Right renal pelvis (tissue), 4 donors: ENCODE data around the gene GPR146. TPM values are rescaled to one million over a fixed set of nuclear protein-coding genes. Genes with fewer than 3 reads are reported as not detected.
"Not testable (repeated sequence)": the region's sequence is repeated elsewhere in the genome, so short reads cannot be mapped to it uniquely, and the experiment has no call there.

ENCODE experiments used
- DNase-seq, 4 donors: peaks; one replicate each; pipeline ENCODE4 v3.0.0-alpha.2; 2013; ENCODE audit warnings: low read depth in 4 of 4, low spot score in 3 of 4, missing footprints in 1 of 4
- polyA plus RNA-seq, 4 donors: library from polyadenylated mRNA; unstranded; fragments of 120-200 nt; gene quantifications; one replicate each; pipeline ENCODE4 v1.2.1, GENCODE V29; 2013; ENCODE audit not compliant: insufficient read length in 4 of 4

The GPR146 gene
- polyA plus RNA-seq, 4 donors: 3.0 to 5.4 (median 3.4) TPM

DNA sequence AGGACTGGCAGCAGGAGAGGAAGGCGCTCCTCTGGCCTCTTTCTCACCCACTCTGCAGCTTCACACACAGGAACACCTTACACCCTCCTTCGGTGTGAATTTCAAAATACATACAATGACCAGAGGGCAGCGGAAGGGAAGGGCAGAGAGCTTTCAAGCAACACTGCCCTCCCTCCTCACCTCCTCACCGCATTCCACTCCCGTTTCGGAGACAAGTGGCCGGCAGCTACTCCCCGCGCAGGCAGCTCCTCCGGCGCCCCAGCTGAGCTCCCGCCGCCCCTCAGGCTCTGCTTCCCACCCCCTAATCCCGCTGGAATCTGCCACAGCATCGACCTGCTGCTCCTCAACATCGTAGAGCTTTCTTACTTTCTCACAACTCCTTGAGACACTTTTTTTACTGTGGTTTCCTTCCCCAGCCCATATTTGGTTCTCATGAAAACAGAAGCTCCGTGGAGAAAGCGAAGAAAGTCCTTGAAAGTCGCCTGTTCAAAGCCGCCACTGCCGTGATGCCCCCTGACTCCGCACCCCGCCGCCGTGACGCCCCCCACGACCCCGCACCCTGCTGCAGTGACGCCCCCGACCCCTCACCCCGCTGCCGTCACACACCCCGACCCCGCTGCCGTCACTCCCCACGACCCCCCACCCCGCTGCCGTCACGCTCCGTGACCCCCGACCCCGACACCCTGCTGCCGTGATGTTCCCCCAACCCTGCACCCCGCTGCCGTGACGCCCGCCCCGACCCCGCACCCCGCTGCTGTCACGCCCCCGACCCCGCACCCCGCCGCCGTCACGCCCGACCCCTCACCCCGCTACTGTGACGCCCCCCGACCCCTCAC lies 29.0 kb downstream of the GPR146 start:
- no peak for DNase-seq

DNA sequence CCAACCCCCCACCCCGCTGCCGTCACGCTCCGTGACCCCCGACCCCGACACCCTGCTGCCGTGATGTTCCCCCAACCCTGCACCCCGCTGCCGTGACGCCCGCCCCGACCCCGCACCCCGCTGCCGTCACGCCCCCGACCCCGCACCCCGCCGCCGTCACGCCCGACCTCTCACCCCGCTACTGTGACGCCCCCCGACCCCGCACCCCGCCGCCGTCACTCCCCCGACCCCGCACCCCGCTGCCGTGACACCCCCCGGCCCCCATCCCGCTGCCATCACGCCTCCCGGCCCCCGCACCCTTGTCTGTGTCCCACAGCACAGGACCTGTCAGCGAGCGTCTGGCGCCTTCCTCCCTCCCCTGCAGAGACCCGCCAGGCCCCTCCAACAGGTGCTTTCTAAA lies 29.7 kb downstream of the GPR146 start:
- DNase-seq: not testable (repeated sequence)

- DNase-seq: no peak
Measured at GRCh38 chr7:1074593-1075431, 30.5 kb downstream of the GPR146 start.

DNA sequence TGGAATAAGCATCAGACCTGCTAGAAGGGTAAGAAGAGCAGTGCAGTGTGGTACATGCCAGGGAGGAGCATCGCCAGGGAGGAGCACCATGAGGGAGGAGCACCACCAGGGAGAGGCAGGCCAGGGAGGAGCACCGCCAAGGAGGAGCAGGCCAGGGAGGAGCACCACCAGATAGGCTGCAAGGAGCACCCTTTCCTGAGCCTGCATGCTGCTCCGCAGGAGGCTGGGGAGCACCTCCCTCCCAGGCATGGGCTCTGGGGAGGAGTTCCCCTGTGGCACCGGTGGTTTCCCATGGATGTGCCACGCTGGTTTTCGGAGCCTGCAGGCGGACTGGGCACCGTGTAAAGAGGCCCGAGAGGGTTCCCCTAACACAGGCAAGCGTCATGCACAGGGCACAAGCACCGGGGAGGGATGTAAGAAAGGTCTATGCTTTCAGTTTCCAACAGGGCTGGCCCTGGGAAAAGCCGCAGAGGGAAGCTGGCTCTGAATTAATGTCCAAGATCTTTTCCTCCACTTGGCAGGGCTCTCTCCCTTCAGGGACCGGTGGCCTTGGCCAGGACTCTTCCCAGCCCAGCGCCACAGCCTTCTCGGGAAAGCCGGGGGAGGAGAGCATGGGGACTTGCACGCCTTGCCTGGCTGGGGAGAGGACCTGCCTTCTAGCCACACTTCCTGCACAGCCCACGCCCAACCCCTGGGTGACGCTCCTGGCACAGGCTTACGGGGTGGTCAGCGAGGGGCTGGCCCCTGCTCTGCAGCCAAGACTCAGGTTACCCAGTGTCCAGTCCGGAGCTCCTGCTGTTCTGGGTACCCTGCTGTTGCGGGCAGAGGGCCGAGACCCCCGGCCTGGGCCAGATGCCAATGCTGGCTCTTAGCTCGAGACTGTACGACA lies 32.1 kb downstream of the GPR146 start:
- no peak for DNase-seq

DNA sequence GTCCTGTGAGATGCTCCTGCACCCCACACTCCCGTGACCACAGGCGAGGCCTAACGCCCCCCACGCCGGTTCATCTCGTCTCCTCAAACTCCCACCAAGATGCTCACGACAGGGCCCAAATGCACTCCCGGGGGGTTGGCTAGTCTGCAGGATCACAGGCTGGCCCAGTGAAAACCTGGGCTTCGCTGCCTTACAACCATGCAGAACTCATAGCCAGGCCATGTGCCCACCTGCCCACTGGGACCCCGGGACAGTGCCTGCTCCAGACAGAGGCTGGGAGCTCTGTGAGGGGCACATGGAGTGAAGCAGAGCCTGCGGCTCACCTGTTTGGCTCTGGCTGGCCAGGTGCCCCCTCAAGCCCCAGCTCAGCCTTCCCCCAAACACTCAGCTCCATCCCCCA lies 34.2 kb downstream of the GPR146 start:
- no peak for DNase-seq

DNA sequence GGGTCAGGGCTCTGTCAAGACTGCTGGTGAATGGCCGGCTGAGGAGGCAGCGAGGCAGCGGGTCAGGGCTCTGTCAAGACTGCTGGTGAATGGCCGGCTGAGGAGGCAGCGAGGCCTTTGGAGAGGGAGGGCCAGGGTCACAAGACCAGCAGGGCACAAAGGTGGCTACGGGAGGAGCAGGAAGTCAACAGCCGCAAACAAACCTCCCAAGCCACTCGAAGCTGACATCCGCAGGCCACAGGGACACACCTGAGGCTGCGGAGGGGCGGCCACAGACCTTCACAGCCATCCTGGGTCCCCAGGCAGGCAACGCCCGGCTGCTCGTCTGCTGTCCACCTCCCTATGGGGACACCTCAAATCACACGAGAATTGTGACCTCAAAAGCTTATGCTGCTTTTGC lies 34.6 kb downstream of the GPR146 start:
- DNase-seq: no peak

DNA sequence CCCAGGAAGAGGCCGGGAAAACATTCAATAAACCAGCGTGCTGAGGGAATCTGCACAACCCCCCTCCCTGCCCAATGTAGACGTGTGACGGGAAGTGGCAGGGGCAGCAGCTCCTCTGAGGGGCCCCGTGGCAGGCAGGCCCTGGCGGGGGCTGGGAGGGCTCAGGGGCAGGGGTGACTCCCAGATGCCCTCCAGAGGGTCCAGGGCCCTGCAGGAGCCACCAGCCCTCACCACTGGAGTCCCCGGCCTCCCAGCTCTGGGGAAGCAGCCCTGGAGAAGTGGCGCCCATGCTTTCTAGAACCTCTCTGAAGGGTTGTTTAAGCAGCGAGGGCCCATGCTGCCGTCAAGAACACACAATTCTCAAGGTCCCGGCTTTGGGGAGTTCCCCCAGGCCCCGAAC lies 35.2 kb downstream of the GPR146 start:
- DNase-seq: no peak

DNA sequence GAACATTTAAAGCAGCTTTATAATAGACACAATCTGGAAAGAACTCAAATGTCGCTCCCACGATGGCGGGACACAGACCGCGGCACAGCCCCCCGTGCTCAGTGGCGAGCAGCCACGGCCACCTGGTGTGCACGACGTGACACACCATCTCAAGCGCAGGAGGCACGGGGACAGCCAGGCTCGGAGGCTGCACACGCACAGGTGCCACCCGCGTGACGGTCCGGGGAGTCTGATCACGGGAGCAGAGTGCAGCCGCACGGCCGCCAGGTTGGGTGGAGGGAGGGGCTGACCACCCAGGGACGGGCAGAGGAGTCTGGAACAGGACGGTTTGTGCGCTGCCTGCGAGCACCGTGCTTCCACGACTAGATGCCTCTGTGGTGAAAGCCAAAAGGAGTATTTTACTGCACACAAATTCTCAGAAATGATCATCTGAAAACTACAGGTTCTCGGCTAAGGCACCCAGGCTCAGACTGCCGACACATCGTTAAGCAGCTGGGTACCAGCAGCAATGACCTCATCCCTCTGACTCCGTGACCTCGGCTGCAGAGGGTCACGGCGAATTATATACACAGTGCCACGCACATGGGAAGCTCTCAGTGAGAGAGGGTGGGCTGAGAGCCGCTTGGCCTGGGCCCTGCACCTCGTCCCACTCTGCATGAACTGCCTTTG lies 36.0 kb downstream of the GPR146 start:
- no peak for DNase-seq

GRCh38 chr7:1080921-1081255 lies 36.5 kb downstream of the GPR146 start:
- DNase-seq: no peak

- DNase-seq: no peak
Measured at GRCh38 chr7:1081336-1081735, 37.0 kb downstream of the GPR146 start.

DNA sequence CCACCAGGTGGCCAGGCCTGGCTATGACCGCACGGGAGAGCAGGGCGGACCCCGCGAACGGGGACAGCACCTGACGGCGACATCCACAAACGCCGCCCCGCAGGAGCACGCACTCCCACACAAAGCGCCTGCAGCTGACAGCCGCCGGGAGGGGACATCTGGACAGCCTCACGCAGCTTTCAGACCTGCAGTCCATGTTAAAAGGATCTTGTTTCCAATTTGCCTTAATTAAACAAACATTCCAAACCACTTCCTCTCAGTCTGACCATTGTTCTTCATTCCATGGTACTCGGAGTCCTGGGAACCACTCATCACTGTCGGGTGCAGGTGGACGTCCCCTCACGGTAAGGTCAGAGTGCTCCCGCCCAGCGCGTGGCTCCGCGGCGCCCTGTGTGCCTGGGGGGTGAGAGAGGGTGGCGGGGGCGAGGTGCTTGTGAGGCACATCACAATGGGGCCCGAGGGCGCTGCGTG lies 37.6 kb downstream of the GPR146 start:
- no peak for DNase-seq

- DNase-seq: no peak
Measured at GRCh38 chr7:1083729-1084657, 39.6 kb downstream of the GPR146 start.

GRCh38 chr7:1085266-1085665 lies 40.9 kb downstream of the GPR146 start:
- DNase-seq: no peak

- DNase-seq: no peak
Measured at GRCh38 chr7:1085910-1086421, 41.6 kb downstream of the GPR146 start.

GRCh38 chr7:1086588-1087464 lies 42.5 kb downstream of the GPR146 start:
- peak in 2 of 4 donors; percentile 58 to 60 for DNase-seq

DNA sequence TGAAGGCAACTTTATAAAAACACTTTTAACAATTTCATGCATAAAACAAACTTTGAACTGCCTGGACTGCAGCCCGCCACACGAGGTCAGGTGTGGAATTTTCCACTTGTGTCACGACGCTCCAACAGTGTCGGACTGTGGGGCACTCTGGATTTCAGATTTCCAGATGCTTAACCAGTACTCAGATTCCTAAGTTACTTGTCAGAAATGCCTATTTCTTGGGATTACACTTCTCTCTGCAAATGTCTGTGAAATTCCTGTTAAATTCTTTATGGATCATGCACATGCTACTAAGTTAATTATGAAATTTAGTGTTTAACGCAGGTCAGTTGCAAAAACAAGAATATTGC lies 43.1 kb downstream of the GPR146 start:
- DNase-seq: no peak

DNA sequence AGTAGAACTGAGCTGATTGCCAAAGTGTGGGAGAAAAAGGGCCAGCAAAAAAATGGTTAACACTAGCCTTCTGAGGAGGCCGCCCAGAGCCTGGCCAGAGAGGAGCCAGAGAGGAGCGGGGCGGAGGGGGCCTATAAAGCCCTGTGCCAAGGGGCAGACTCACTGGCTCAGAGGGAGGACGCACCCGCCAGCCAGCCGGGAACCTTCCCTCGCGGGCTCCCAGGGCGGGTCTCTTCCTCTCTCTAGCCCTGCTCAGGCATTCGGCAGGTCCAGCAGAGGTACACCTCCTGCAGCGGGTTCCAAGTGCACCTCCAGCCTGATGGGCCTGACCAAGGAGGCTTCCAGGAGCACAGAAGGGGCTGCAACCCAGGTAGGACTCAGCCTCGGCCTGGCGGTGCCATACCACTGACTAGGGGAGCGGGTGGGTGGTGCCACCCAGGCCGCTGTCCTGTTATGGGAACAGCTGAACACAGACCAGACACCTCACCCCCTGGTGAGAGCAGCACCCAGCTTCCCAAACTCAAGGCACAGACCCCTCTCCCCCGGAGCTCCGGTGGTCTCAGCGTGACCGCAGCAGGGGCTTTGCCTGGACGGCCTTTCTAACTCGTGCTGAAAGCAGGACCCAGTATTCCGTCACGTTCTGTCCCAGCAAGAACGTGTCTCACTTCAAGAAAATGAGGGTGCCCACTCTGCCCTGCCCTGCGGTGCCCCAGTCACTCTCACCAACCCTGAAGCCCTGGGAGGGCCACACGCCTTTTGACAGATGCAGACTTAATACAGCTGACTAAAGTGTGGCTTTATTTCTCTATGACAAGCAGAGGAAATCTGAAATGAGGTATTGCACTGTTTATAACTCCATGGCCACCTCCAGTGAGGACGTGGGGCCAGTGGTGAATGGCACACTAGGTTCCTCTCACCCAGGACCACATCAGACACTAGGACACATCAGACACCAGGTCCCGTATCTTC lies 43.9 kb downstream of the GPR146 start, which contains the start of gene GPER1:
Gene GPER1 (plus strand): TSS at position 162 of the 969 bp plus-strand sequence. CDS start 3,616 bp downstream, outside the sequence.
- no peak for DNase-seq
